ENCODE measurements around the gene FAM78B. TPM values are rescaled to one million over a fixed set of nuclear protein-coding genes. Genes with fewer than 3 reads are reported as not detected.

The FAM78B gene
- total RNA-seq, 1 experiment from 2014 or later: 0.41 TPM

- no peaks in the 10 kb centered on the region for H3K36me3 ChIP-seq (ENCODE audit: control insufficient read depth, insufficient read depth, low read length)
- POLR2A ChIA-PET: interaction anchor here (1.0 kb wide), 1 partner anchor 9 kb away, joined by 3 read pairs; no protein-coding TSS in a partner anchor
- DNase-seq (ENCODE audit: low read depth, low spot score) (no peak), ATAC-seq (no peak)
- intact Hi-C loops (cut with micrococcal nuclease; ENCODE audit: unreplicated experiment) (no loop called here), in situ Hi-C loops (cut with HindIII; ENCODE audit: low pct_unique_long_range_greater_than_20kb, low sequenced_read_pairs) (no loop called here)
- no peaks in the 10 kb centered on the region for H3K4me1 ChIP-seq (ENCODE audit: control insufficient read depth, insufficient read depth, low read length)
- no peak overlapping the region for H3K4me3 ChIP-seq (ENCODE audit: low read depth in 2 of 2, low read length in 2 of 2)
- no peak overlapping the region for H3K27ac ChIP-seq (ENCODE audit: low read length)
- no TSS peak for BruUV-seq (replicated peaks)
- CTCF ChIA-PET: no interaction called here
- 0 out of 2 replicates have a peak, but pooled peaks cover 2% of the 10 kb centered on the region for H3K27me3 ChIP-seq (ENCODE audit: control insufficient read depth, insufficient read depth, low read length)
- TF ChIP-seq CTCF (IDR thresholded peaks at IDR 0.05) (no peak), SIN3A (IDR thresholded peaks at IDR 0.05; ENCODE audit: borderline replicate concordance, insufficient read depth, low read depth, low read length) (no peak), POLR2AphosphoS5 (IDR thresholded peaks at IDR 0.05; ENCODE audit: low read depth, low read length) (no peak), TCF7L2 (IDR thresholded peaks at IDR 0.05; ENCODE audit: low read depth, low read length) (no peak), REST (IDR thresholded peaks at IDR 0.05; ENCODE audit: insufficient read depth in 1 of 2, low read depth in 2 of 2, low read length in 1 of 2) (no peak)
- no peaks in the 10 kb centered on the region for H3K9me3 ChIP-seq (ENCODE audit: control insufficient read depth, insufficient read depth, low read depth, low read length)
These were observed 30.0 kb downstream of the FAM78B start for GRCh38 chr1:166136699-166137401.

- Histone ChIP-seq H3K4me1 (ENCODE audit: control insufficient read depth, insufficient read depth, low read length) (no peaks in the 10 kb centered on the region), H3K27ac (ENCODE audit: low read length) (no peak overlapping the region), H3K9me3 (ENCODE audit: control insufficient read depth, insufficient read depth, low read depth, low read length) (no peaks in the 10 kb centered on the region), H3K36me3 (ENCODE audit: control insufficient read depth, insufficient read depth, low read length) (no peaks in the 10 kb centered on the region), H3K27me3 (ENCODE audit: control insufficient read depth, insufficient read depth, low read length) (0 out of 2 replicates have a peak, but pooled peaks cover 2% of the 10 kb centered on the region), H3K4me3 (ENCODE audit: low read depth in 2 of 2, low read length in 2 of 2) (no peak overlapping the region)
- DNase-seq (ENCODE audit: low read depth, low spot score) (no peak), ATAC-seq (no peak)
- intact Hi-C loops (cut with micrococcal nuclease; ENCODE audit: unreplicated experiment) (no loop called here), in situ Hi-C loops (cut with HindIII; ENCODE audit: low pct_unique_long_range_greater_than_20kb, low sequenced_read_pairs) (no loop called here)
- ChIA-PET POLR2A (interaction anchor here (1.0 kb wide), 1 partner anchor 9 kb away, joined by 3 read pairs; no protein-coding TSS in a partner anchor), CTCF (no interaction called here)
- TF ChIP-seq CTCF (IDR thresholded peaks at IDR 0.05): no peak
- TF ChIP-seq REST (IDR thresholded peaks at IDR 0.05; ENCODE audit: insufficient read depth in 1 of 2, low read depth in 2 of 2, low read length in 1 of 2): no peak
- TF ChIP-seq SIN3A (IDR thresholded peaks at IDR 0.05; ENCODE audit: borderline replicate concordance, insufficient read depth, low read depth, low read length): no peak
- no peak for TF ChIP-seq TCF7L2 (IDR thresholded peaks at IDR 0.05; ENCODE audit: low read depth, low read length)
- no peak for TF ChIP-seq POLR2AphosphoS5 (IDR thresholded peaks at IDR 0.05; ENCODE audit: low read depth, low read length)
- no TSS peak for BruUV-seq (replicated peaks)
These were observed 30.6 kb downstream of the FAM78B start for GRCh38 chr1:166136222-166136621.
